Transverse colon (tissue), 4 donors: ENCODE data around the gene TSPAN9. TPM values are rescaled to one million over a fixed set of nuclear protein-coding genes. Genes with fewer than 3 reads are reported as not detected.

Experiments used
- DNase-seq: peaks from one replicate; pipeline ENCODE4 v3.0.0-alpha.2; 2019
- H3K27ac ChIP-seq, 4 donors: fragments of 200-600 bp; sonication (generic); 2 replicates each; pipeline ENCODE4 v1.5.1; 2016 to 2018; ENCODE audit warnings: inconsistent platforms in 4 of 4
- H3K27me3 ChIP-seq: fragments of 200-600 bp; sonication (generic); 2 replicates; pipeline ENCODE4 v1.5.1; 2017; ENCODE audit warnings: inconsistent platforms
- H3K36me3 ChIP-seq, 4 donors: fragments of 200-600 bp; sonication (generic); 2 replicates each; pipeline ENCODE4 v1.5.1; 2017 to 2019; ENCODE audit warnings: inconsistent platforms in 4 of 4
- H3K4me1 ChIP-seq, 4 donors: fragments of 200-600 bp; sonication (generic); 2 replicates each; pipeline ENCODE4 v1.5.1; 2017 to 2020; ENCODE audit warnings: inconsistent platforms in 4 of 4
- H3K4me3 ChIP-seq, 4 donors: fragments of 200-600 bp; sonication (generic); 1 replicate in 1 of 4; 2 replicates in 3 of 4; pipeline versions ENCODE4 v1.5.1 to v1.6.1; 2017 to 2019; ENCODE audit warnings: inconsistent platforms in 4 of 4
- H3K9me3 ChIP-seq, 2 donors: fragments of 200-600 bp; sonication (generic); 2 replicates each; pipeline ENCODE4 v1.5.1; 2017 to 2019; ENCODE audit warnings: inconsistent platforms in 2 of 2
- CTCF ChIP-seq, 5 experiments: fragments of 200-600 bp in 3 of 5; fragments of 450-650 bp in 2 of 5; sonication (generic) in 3 of 5; IDR thresholded peaks; 1 replicate in 2 of 5; 2 replicates in 3 of 5; pipeline ENCODE4 v1.5.1; 2016 to 2017; ENCODE audit warnings: antibody characterized with exemption in 5 of 5, inconsistent platforms in 3 of 5, mild to moderate bottlenecking in 2 of 5, moderate library complexity in 1 of 5
- EP300 ChIP-seq: sonication (generic); formaldehyde crosslinking; IDR thresholded peaks from one replicate; pipeline ENCODE4 v1.6.1; 2017; ENCODE audit warnings: antibody characterized with exemption, low read depth
- POLR2A ChIP-seq: fragments of 450-650 bp; IDR thresholded peaks from one replicate; pipeline ENCODE4 v1.6.1; 2016; ENCODE audit warnings: antibody characterized with exemption, mild to moderate bottlenecking, moderate library complexity
- POLR2AphosphoS5 ChIP-seq, 3 donors: sonication (generic); formaldehyde crosslinking; IDR thresholded peaks; one replicate each; pipeline ENCODE4 v1.6.1; 2016; ENCODE audit warnings: antibody characterized with exemption in 3 of 3
- WGBS, 2 donors: methylation state at CpG; one replicate each; pipeline ENCODE4 v1.1.5; 2018; ENCODE audit warnings: low coverage in 1 of 2; 5-methylcytosine and 5-hydroxymethylcytosine counted together
- in situ Hi-C, 4 donors: fragments of 200-750 bp; cut with MboI; loops; one replicate each; pipeline versions ENCODE4 v1.15.0 to v1.15.1; 2017; ENCODE audit warnings: low sequenced_read_pairs in 3 of 4, low pct_ligation_motif_present in 1 of 4, low pct_unique_long_range_greater_than_20kb in 1 of 4
- intact Hi-C: fragments of 100-400 bp; cut with DNase I; formaldehyde crosslinking; loops from one replicate; pipeline ENCODE4 v1.15.1; 2023; ENCODE audit warnings: low total_unique reads
- total RNA-seq, 4 donors: library from RNA; depleted of rRNA; stranded (reverse); fragments of >200 nt; gene quantifications; one replicate each; pipeline ENCODE4 v1.1.0, GENCODE V29; 2016

Gene TSPAN9
- total RNA-seq, 4 donors from 2014 or later: 4.2 to 9.3 (median 6.1) TPM

GRCh38 chr12:3040026-3040656 lies 37.0 kb upstream of the TSPAN9 start:
- WGBS, 2 donors: 87 to 95% methylated on average over 4 to 15 of the region's 15 CpGs
- intact Hi-C loops: loop anchor here (5.0 kb wide), 1 partner anchor 183 kb away; the partner anchor contains the start of gene TEX52
- no peaks in the 10 kb centered on the region for H3K27me3 ChIP-seq

GRCh38 chr12:3040663-3041544 lies 36.3 kb upstream of the TSPAN9 start:
- H3K27me3 ChIP-seq: no peaks in the 10 kb centered on the region
- 84 to 90% methylated on average over 4 to 29 of the region's 29 CpGs for WGBS, 2 donors
- no peak overlapping the region for H3K4me3 ChIP-seq
- in situ Hi-C loops (loop anchor here (25.0 kb wide), 1 partner anchor 179 kb away; the partner anchor contains the start of gene TEX52 (in 4 of the 4)), intact Hi-C loops (loop anchor here (5.0 kb wide), 1 partner anchor 184 kb away; the partner anchor contains the start of gene TEX52)
- H3K4me1 ChIP-seq: no peaks in the 10 kb centered on the region
- no peak for DNase-seq
- H3K27ac ChIP-seq: no peak overlapping the region
- no peaks in the 10 kb centered on the region for H3K9me3 ChIP-seq
- no peaks in the 10 kb centered on the region for H3K36me3 ChIP-seq
- no peak for TF ChIP-seq CTCF (IDR thresholded peaks at IDR 0.05)
- TF ChIP-seq EP300: no peak
- TF ChIP-seq POLR2AphosphoS5 (IDR thresholded peaks at IDR 0.05): no peak
- TF ChIP-seq POLR2A: no peak

More at GRCh38 chr12:3040026-3040656, 37.0 kb upstream of the TSPAN9 start:
- in situ Hi-C loops: loop anchor here (25.0 kb wide), 1 partner anchor 178 kb away; the partner anchor contains the start of gene TEX52 (in 4 of the 4)
- TF ChIP-seq CTCF (IDR thresholded peaks at IDR 0.05) (no peak), POLR2AphosphoS5 (IDR thresholded peaks at IDR 0.05) (no peak), EP300 (no peak), POLR2A (no peak)
- H3K36me3 ChIP-seq: no peaks in the 10 kb centered on the region
- no peak for DNase-seq
- no peak overlapping the region for H3K4me3 ChIP-seq
- no peaks in the 10 kb centered on the region for H3K9me3 ChIP-seq
- H3K4me1 ChIP-seq: no peaks in the 10 kb centered on the region
- H3K27ac ChIP-seq: no peak overlapping the region

GRCh38 chr12:3041558-3042164 lies 35.5 kb upstream of the TSPAN9 start:
- H3K27me3 ChIP-seq: no peaks in the 10 kb centered on the region
- no peak overlapping the region for H3K4me3 ChIP-seq
- intact Hi-C loops (loop anchor here (5.0 kb wide), 1 partner anchor 184 kb away; the partner anchor contains the start of gene TEX52), in situ Hi-C loops (loop anchor here (25.0 kb wide), 1 partner anchor 179 kb away; the partner anchor contains the start of gene TEX52 (in 4 of the 4))
- no peaks in the 10 kb centered on the region for H3K36me3 ChIP-seq
- no peak overlapping the region for H3K27ac ChIP-seq
- no peaks in the 10 kb centered on the region for H3K9me3 ChIP-seq
- no peaks in the 10 kb centered on the region for H3K4me1 ChIP-seq
- TF ChIP-seq POLR2AphosphoS5 (IDR thresholded peaks at IDR 0.05) (no peak), CTCF (IDR thresholded peaks at IDR 0.05) (peak; percentile 42 to 67 (median 59))
- peak; percentile 68 for DNase-seq
- WGBS, 2 donors: 64% methylated on average over 11 of the region's 11 CpGs; no CpG with 5 or more reads in 1 of the 2 donors
